GM12872 (cell line): ENCODE measurements around the gene PDCL2.

Experiments used
- TF ChIP-seq, protein P1 (sequence below): IDR thresholded peaks from 3 replicates; pipeline ENCODE4 v1.5.1; 2011; ENCODE audit warnings: low read depth, mild to moderate bottlenecking, low read length, moderate library complexity; ENCODE audit not compliant: insufficient read depth

PDCL2 gene

DNA sequence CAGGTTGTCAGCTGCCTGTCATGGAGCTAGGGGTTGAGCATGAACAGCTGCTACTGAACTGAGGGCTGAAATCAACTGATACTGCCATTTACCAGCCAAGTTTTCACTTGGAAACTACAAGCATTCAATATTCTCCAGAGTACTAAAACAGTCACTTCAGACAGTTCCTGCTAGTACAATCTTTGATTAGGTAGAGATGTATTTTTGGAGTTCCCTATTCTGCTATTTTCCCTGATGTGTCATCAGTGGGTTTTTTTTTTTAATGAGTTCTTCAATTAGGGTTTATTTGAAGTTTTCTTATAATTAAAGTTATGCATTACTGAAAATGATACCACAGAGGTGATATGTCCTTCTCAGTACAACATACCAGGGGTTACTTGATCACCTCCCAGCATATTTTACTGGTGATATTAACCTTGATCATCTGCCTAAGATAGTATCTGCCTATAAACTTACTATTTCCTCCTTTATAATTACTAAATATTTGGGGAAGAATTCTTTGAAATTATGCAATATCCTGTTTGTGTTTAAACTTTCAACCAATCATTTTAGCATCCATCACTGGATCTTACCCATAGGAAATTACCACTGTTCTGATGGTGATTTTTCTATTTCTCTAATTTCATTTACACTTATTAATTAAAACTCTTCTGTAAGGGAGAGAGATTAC is 13.6 kb downstream of the PDCL2 start:
- TF ChIP-seq, protein P1, sequence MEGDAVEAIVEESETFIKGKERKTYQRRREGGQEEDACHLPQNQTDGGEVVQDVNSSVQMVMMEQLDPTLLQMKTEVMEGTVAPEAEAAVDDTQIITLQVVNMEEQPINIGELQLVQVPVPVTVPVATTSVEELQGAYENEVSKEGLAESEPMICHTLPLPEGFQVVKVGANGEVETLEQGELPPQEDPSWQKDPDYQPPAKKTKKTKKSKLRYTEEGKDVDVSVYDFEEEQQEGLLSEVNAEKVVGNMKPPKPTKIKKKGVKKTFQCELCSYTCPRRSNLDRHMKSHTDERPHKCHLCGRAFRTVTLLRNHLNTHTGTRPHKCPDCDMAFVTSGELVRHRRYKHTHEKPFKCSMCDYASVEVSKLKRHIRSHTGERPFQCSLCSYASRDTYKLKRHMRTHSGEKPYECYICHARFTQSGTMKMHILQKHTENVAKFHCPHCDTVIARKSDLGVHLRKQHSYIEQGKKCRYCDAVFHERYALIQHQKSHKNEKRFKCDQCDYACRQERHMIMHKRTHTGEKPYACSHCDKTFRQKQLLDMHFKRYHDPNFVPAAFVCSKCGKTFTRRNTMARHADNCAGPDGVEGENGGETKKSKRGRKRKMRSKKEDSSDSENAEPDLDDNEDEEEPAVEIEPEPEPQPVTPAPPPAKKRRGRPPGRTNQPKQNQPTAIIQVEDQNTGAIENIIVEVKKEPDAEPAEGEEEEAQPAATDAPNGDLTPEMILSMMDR = no peak

DNA sequence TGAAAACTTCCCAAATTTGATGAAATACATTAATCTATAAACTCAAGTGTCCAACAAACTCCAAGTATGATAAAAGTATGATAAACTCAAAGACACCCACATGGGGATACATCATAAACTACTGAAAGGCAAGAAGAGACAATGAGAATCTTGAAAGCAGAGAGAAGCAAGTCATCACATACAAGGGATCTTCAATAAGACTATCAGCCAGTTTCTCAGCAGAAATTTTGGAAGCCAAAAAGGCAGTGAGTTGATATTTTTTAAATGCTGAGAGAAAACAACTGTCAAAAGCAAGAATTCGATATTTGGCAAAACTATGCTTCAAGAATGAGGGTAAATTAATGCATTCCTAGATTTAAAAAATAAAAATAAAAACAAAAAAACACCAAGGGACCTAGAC is 16.5 kb downstream of the PDCL2 start:
- TF ChIP-seq, protein P1 = no peak

DNA sequence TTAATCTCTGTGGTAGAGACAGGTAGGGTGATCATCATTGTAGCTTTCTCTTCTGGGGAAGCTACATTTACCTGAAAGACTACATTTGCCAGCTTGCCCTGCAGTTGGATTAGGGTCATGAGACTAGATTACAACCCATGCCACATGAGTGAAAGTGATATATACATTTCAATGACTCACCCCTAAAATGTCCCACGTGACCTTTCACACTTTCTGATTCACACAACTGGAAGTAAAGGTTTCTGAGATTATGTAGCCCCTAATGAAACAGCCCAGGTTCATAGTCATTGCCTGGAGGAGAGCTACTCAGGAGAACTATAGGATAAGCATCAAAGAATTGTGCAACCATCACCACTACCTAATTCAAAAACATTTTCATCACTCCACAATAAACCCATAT is 17.8 kb downstream of the PDCL2 start:
- TF ChIP-seq, protein P1 = no peak

DNA sequence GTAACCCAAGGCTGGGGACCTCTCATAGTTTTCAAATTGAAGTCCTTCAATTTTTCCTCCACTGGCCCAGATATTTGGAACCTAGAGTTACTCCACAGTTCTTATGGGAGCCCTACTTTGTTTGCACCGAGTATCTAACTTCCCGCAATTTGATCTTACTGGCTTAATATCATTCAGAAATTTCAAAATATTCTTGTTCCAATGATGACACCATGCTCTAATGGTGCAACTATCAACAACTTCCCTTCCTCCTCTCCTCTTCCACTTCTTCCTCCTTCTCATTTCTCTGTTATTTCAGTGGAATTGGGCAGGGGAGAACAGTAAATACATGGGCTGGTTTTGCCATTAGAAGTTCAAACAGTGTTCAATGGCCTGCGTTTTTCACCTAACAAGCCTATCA is 20.2 kb downstream of the PDCL2 start:
- TF ChIP-seq, protein P1 = no peak

DNA sequence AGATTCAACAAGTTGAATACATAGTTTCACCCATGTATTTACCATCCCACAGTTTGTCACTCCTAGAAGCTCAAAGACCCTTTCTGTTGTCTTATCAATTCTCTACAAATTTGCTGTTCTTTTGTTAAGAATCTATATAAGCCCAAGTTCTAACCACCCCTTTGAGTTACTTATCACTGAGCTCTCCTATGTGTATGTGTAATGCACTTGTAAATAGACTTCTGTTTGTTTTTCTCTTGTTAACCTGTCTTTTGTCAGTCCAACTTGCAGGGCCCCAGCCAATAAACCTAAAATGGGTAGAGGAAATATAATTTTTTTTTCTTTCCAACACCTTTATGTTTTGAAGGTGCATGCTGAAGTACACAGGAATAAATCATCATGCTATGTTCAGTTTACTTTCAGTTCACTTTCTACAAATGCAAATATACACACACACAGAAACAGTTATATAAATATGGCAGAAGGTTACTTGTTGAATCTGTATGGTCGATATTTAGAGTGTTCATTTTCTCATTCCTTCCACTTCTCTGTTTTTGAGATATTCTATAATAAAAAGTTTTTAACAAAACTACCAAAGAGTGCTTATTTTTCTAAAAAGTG is 23.0 kb downstream of the PDCL2 start:
- TF ChIP-seq, protein P1 = no peak

DNA sequence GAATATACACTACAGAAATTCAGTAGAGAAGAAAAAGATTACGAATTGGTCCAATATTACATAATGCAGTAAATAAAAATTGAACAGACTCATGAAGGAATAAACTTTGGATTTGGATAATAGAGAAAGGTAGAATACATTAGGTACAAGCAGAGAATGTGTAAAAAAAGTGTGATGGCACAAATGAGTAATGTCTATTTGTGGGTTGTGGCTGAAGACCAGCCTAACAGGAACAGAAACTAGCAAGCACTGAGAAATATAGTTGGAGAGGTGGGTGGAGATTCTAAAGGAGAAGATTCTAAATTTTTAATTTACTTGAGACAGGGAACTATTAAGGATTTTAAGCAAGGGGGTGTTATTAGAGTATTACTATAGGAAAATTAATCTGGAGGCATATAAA is 30.2 kb downstream of the PDCL2 start:
- TF ChIP-seq, protein P1 = no peak

DNA sequence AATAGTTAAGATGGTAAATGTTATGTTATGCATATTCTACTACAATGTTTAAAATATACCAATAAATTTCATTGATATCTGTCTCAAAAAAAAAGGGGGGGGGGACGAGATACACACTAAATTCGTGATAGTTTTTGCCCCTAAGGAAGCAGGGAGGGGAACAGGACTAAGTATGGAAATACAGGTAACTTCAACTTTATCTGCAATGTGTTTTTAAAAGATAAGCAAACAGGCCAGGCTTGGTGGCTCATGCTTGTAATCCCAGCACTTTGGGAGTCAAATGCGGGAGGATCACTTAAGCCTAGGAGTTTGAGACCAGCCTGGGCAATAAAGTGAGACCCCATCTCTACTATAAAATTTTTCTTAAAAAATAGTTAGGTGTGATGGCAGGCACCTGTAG is 31.9 kb downstream of the PDCL2 start:
- TF ChIP-seq, protein P1 = no peak
